MM.1S (cell line): ENCODE results near the gene ANK2.

Experiments
- DNase-seq: peaks from one replicate; pipeline ENCODE4 v3.0.0-alpha.2; 2015
- H2AFZ ChIP-seq: fragments of 300-600 bp; sonication (generic); 2 replicates; pipeline ENCODE4 v1.6.0; 2016; ENCODE audit warnings: antibody characterized with exemption, low read length
- H3F3A ChIP-seq: fragments of 300-600 bp; sonication (generic); 2 replicates; pipeline ENCODE4 v1.6.1; 2016; ENCODE audit warnings: mild to moderate bottlenecking, antibody characterized with exemption, low read length, moderate library complexity, mixed read lengths; ENCODE audit not compliant: insufficient read depth
- H3K27ac ChIP-seq: fragments of 300-600 bp; sonication (generic); 2 replicates; pipeline ENCODE4 v1.5.1; 2016; ENCODE audit warnings: mild to moderate bottlenecking, low read length
- H3K27me3 ChIP-seq: fragments of 300-600 bp; sonication (generic); replicated peaks from 2 replicates; pipeline ENCODE4 v1.6.0; 2016; ENCODE audit warnings: low read length; ENCODE audit not compliant: insufficient read depth
- H3K36me3 ChIP-seq: fragments of 300-600 bp; sonication (generic); replicated peaks from 2 replicates; pipeline ENCODE4 v1.6.1; 2016; ENCODE audit warnings: mild to moderate bottlenecking, low read length, mixed read lengths; ENCODE audit not compliant: insufficient read depth
- H3K4me1 ChIP-seq: fragments of 300-600 bp; sonication (generic); 2 replicates; pipeline ENCODE4 v1.6.1; 2016; ENCODE audit warnings: low read length, mixed read lengths
- H3K4me2 ChIP-seq: fragments of 300-600 bp; sonication (generic); 2 replicates; pipeline ENCODE4 v1.6.0; 2016; ENCODE audit warnings: low read depth, low read length
- H3K4me3 ChIP-seq: fragments of 300-600 bp; sonication (generic); 2 replicates; pipeline ENCODE4 v1.5.1; 2016; ENCODE audit warnings: low read length, mixed read lengths
- H3K79me2 ChIP-seq: fragments of 300-600 bp; sonication (generic); 2 replicates; pipeline ENCODE4 v1.6.1; 2016; ENCODE audit warnings: mixed run types, low read length, mixed read lengths
- H3K9ac ChIP-seq: fragments of 300-600 bp; sonication (generic); 2 replicates; pipeline ENCODE4 v1.6.1; 2016; ENCODE audit warnings: low read length, mixed read lengths
- H3K9me2 ChIP-seq: fragments of 300-600 bp; sonication (generic); replicated peaks from 2 replicates; pipeline ENCODE4 v1.6.1; 2016; ENCODE audit warnings: mild to moderate bottlenecking, low read length, mixed read lengths; ENCODE audit not compliant: insufficient read depth
- H3K9me3 ChIP-seq: fragments of 300-600 bp; sonication (generic); replicated peaks from 2 replicates; pipeline ENCODE4 v1.6.1; 2016; ENCODE audit warnings: mild to moderate bottlenecking, low read length, mixed read lengths; ENCODE audit not compliant: insufficient read depth
- H4K20me1 ChIP-seq: fragments of 300-600 bp; sonication (generic); 2 replicates; pipeline ENCODE4 v1.6.1; 2016; ENCODE audit warnings: mild to moderate bottlenecking, low read length, moderate library complexity, mixed read lengths; ENCODE audit not compliant: insufficient read depth
- CTCF ChIP-seq: fragments of 300-600 bp; sonication (generic); IDR thresholded peaks from 2 replicates; pipeline ENCODE4 v1.5.1; 2016; ENCODE audit warnings: antibody characterized with exemption, low read length, mixed read lengths
- EZH2 ChIP-seq: fragments of 300-600 bp; sonication (generic); optimal IDR thresholded peaks from 2 replicates; pipeline ENCODE3; 2017; ENCODE audit warnings: low read depth, mild to moderate bottlenecking, antibody characterized with exemption, low read length, mixed read lengths
- EZH2phosphoT487 ChIP-seq: fragments of 300-600 bp; sonication (generic); IDR thresholded peaks from 2 replicates; pipeline ENCODE4 v1.6.1; 2018; ENCODE audit warnings: antibody characterized with exemption, low read length

Gene ANK2

GRCh38 chr4:113350576-113350975 lies 301.1 kb downstream of the ANK2 start:
- Histone ChIP-seq H2AFZ (no peak overlapping the region), H3K4me3 (no peak overlapping the region), H3K4me2 (no peak overlapping the region)

GRCh38 chr4:113355550-113356371 lies 306.3 kb downstream of the ANK2 start:
- peaks cover 8% of the 10 kb centered on the region; the same call in 1 of the 2 replicates for H3F3A ChIP-seq
- no peaks in the 10 kb centered on the region for H4K20me1 ChIP-seq
- H3K36me3 ChIP-seq: no peaks in the 10 kb centered on the region
- no peak overlapping the region for H3K27ac ChIP-seq
- H3K9ac ChIP-seq: no peak overlapping the region
- H3K27me3 ChIP-seq: no peaks in the 10 kb centered on the region
- peak; percentile 30 for DNase-seq
- H3K9me2 ChIP-seq: no peaks in the 10 kb centered on the region
- no peak overlapping the region for H3K4me3 ChIP-seq
- no peak overlapping the region for H3K4me2 ChIP-seq
- H3K79me2 ChIP-seq: no peaks in the 10 kb centered on the region
- H2AFZ ChIP-seq: no peak overlapping the region
- peaks cover 7% of the 10 kb centered on the region for H3K4me1 ChIP-seq
- TF ChIP-seq CTCF: 0 out of 2 replicates have a peak, but pooled peaks have one; percentile 6
- no peak for TF ChIP-seq EZH2
- H3K9me3 ChIP-seq: no peaks in the 10 kb centered on the region

More at GRCh38 chr4:113350576-113350975, 301.1 kb downstream of the ANK2 start:
- Histone ChIP-seq H3K27me3 (no peaks in the 10 kb centered on the region), H3K9me2 (no peaks in the 10 kb centered on the region), H4K20me1 (no peaks in the 10 kb centered on the region), H3K79me2 (no peaks in the 10 kb centered on the region), H3K27ac (no peak overlapping the region), H3K9ac (no peak overlapping the region), H3K9me3 (no peaks in the 10 kb centered on the region), H3K4me1 (peaks cover 12% of the 10 kb centered on the region), H3K36me3 (no peaks in the 10 kb centered on the region), H3F3A (peaks cover 8% of the 10 kb centered on the region; the same call in 1 of the 2 replicates)
- DNase-seq: peak; percentile 64
- TF ChIP-seq CTCF (no peak), EZH2 (no peak), EZH2phosphoT487 (no peak)

- no peak for TF ChIP-seq EZH2phosphoT487
- no peak for TF ChIP-seq CTCF
- TF ChIP-seq EZH2: no peak
These were observed 307.0 kb downstream of the ANK2 start for GRCh38 chr4:113356453-113356852.

More at GRCh38 chr4:113356453-113356852, 307.0 kb downstream of the ANK2 start:
- H3K36me3 ChIP-seq: no peaks in the 10 kb centered on the region
- H3K9ac ChIP-seq: no peak overlapping the region
- H4K20me1 ChIP-seq: no peaks in the 10 kb centered on the region
- peaks cover 5% of the 10 kb centered on the region; the same call in 1 of the 2 replicates for H3K4me1 ChIP-seq
- H3F3A ChIP-seq: peaks cover 8% of the 10 kb centered on the region; the same call in 1 of the 2 replicates
- H3K9me2 ChIP-seq: no peaks in the 10 kb centered on the region
- H3K79me2 ChIP-seq: no peaks in the 10 kb centered on the region
- H3K27me3 ChIP-seq: no peaks in the 10 kb centered on the region
- no peak for DNase-seq
- H3K4me3 ChIP-seq: no peak overlapping the region
- no peak overlapping the region for H2AFZ ChIP-seq
- H3K4me2 ChIP-seq: no peak overlapping the region
- H3K9me3 ChIP-seq: no peaks in the 10 kb centered on the region
- no peak overlapping the region for H3K27ac ChIP-seq
